ENCODE data around the gene HOXB9. TPM values are rescaled to one million over a fixed set of nuclear protein-coding genes. Genes with fewer than 3 reads are reported as not detected.

The HOXB9 gene
- total RNA-seq, 1 donor from 2014 or later, result 0.13 TPM

DNA sequence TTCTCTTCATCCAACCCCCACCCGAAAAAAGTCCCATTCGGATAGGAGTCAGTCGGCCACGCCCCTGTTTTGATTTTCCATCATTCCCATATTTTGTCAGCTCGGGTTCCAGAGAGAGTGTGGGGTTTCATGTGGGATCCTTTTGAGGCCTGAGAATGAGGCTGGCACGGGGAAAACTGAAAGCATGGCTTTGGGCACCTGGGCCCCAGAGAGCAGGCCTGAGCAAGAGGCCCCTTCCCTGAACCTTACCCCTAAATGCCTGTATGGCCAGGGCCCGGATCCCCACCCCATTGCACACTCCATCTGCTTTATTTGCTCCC, 43.4 kb downstream of the HOXB9 start:
- no peak for DNase-seq
- TF ChIP-seq, protein P1, sequence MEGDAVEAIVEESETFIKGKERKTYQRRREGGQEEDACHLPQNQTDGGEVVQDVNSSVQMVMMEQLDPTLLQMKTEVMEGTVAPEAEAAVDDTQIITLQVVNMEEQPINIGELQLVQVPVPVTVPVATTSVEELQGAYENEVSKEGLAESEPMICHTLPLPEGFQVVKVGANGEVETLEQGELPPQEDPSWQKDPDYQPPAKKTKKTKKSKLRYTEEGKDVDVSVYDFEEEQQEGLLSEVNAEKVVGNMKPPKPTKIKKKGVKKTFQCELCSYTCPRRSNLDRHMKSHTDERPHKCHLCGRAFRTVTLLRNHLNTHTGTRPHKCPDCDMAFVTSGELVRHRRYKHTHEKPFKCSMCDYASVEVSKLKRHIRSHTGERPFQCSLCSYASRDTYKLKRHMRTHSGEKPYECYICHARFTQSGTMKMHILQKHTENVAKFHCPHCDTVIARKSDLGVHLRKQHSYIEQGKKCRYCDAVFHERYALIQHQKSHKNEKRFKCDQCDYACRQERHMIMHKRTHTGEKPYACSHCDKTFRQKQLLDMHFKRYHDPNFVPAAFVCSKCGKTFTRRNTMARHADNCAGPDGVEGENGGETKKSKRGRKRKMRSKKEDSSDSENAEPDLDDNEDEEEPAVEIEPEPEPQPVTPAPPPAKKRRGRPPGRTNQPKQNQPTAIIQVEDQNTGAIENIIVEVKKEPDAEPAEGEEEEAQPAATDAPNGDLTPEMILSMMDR (IDR thresholded peaks at IDR 0.05), result no peak
- POLR2A ChIA-PET, result interaction anchor here (0.6 to 0.7 kb wide), 2 partner anchors 8 to 365 kb away, joined by 3 read pairs; no protein-coding TSS in a partner anchor

DNA sequence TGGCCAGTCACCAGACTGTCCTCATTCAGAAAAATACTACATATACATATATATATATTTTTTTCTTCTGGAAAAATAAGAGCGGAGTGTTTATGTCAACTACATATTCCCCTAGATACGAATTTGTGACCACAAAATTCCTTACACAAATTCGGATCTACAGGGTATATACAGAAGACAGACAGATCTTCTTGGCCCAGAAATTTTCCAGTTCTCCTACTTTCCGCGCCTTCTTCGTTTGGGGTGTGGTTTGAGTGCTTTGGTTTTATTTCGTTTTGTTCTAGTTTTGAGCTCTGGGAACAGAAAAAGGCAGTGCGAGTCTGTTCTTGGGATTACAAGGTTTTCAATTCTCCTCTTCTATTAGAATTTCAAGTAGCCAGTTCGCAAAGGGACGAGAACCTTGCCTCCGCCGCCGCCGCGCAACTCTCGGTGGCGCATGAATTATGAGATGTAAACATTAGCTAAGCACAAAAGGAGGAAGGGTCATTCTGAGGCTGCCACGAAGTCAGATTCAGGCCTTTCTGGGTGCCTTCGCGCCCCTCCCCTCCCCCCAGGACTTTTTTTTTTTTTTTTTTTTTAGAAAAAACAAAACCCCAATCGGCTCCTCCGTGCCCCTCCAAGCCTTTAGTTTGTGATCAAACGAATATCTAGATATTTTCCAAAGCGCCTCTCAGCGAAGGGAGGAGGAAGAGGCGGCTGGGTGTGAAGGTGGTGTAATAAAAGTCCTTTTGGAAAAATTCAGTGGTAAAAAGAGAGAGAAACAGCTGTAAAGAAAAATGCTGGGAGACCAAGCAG, 46.2 kb downstream of the HOXB9 start:
- intact Hi-C loops (cut with micrococcal nuclease), result no loop called here
- Mint-ChIP-seq H3K4me1 (peaks cover 51% of the 10 kb centered on the region), H3K27ac (no peak overlapping the region), H3K27me3 (peaks cover 52% of the 10 kb centered on the region), H3K4me3 (peak overlapping the region; percentile 90), H3K9me3 (no peaks in the 10 kb centered on the region), H3K36me3 (ENCODE audit: low read depth) (peaks cover 2% of the 10 kb centered on the region)
- DNase-seq, result no peak
- POLR2A ChIA-PET, result interaction anchor here (0.7 kb wide), 1 partner anchor 782 kb away, joined by 4 read pairs; no protein-coding TSS in a partner anchor
- no peak for ATAC-seq (ENCODE audit: low read depth)
- CTCF ChIA-PET, result no interaction called here
- TF ChIP-seq, protein P1 (IDR thresholded peaks at IDR 0.05), result no peak

More for the DNA sequence above, 43.4 kb downstream of the HOXB9 start:
- peaks cover 79% of the 10 kb centered on the region for H3K27me3 Mint-ChIP-seq
- H3K36me3 Mint-ChIP-seq (ENCODE audit: low read depth), result peaks cover 2% of the 10 kb centered on the region
- H3K27ac Mint-ChIP-seq, result no peak overlapping the region
- CTCF ChIA-PET, result interaction anchor here (0.7 to 2.5 kb wide), 7 partner anchors 11 to 275 kb away, joined by 3 to 11 read pairs (median 4); partner anchors contain the start of gene HOXB5
- no peak for ATAC-seq (ENCODE audit: low read depth)
- no peaks in the 10 kb centered on the region for H3K9me3 Mint-ChIP-seq
- intact Hi-C loops (cut with micrococcal nuclease), result no loop called here
- peaks cover 51% of the 10 kb centered on the region for H3K4me1 Mint-ChIP-seq
- H3K4me3 Mint-ChIP-seq, result peak overlapping the region; percentile 76

DNA sequence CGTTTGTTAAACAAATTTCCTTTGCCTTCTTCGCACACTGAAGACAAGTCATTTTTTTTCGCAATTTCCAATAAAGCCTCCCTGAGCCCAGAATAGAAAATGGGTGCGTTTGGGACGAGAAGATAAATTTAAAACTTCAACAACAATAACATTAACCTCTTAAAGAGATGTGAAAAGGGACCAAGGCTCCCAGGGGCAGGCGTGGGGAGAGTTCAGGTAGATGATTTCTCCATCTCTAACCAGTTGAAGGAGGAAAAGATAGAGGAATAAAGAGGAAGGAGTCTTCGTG, 46.7 kb downstream of the HOXB9 start:
- ChIA-PET CTCF (no interaction called here), POLR2A (interaction anchor here (1.2 kb wide), 1 partner anchor 38 kb away, joined by 3 read pairs; no protein-coding TSS in a partner anchor)
- no peak for ATAC-seq (ENCODE audit: low read depth)
- H3K4me1 Mint-ChIP-seq, result peaks cover 49% of the 10 kb centered on the region
- peaks cover 2% of the 10 kb centered on the region for H3K36me3 Mint-ChIP-seq (ENCODE audit: low read depth)
- intact Hi-C loops (cut with micrococcal nuclease), result no loop called here
- peaks cover 50% of the 10 kb centered on the region for H3K27me3 Mint-ChIP-seq
- peak overlapping the region; percentile 90 for H3K4me3 Mint-ChIP-seq
- DNase-seq, result no peak
- H3K9me3 Mint-ChIP-seq, result no peaks in the 10 kb centered on the region
- H3K27ac Mint-ChIP-seq, result no peak overlapping the region
- TF ChIP-seq, protein P1 (IDR thresholded peaks at IDR 0.05), result no peak

DNA sequence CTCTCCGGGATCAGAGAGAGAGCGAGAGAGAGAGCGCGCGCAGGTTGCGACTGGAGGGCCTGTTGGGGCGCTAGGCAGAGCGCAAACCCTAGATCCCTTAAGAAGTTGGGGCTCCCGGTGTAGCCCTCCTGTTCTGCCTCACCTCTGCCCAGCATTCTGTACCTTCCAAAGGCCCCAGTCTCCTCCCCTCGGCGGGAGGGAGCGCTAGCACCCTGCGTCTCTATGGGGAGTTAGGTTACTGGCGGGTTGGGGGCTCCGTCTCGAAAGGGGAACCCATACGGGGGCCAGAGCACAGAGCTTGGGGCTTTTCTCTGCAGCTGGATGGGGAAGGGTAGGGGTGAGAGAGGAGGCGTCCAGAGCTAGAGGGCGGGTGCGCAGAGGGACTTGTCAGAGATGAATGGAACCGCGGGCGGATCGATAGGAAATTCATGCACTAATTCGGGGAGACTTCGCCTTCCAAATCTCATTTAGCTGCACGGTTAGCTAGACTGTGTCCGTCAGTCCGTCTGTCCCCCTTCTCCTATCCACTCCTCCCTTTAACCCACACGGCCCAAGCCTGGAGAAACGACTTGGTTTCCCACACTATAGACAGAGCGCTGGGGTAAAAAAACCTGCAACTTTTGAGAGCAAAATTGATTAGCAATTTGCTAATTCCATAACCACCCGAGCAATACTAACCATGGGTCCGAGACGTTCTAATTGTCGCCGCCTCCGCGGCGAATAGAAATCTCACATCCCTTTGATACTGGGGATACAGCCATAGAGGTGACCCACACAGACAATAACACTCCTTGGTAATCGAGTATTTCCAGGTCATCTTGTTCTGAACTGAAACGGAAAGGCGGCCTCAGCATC, 47.3 kb downstream of the HOXB9 start:
- intact Hi-C loops (cut with micrococcal nuclease), result loop anchor here (1.0 kb wide), 2 partner anchors 18 to 32 kb away; partner anchors contain the start of gene HOXB7
- TF ChIP-seq, protein P1 (IDR thresholded peaks at IDR 0.05), result no peak

More for the DNA sequence above, 47.3 kb downstream of the HOXB9 start:
- DNase-seq (peak; percentile 55), ATAC-seq (ENCODE audit: low read depth) (peak; percentile 45)
- POLR2A ChIA-PET, result interaction anchor here (0.5 to 1.2 kb wide), 3 partner anchors 13 to 466 kb away, joined by 3 to 5 read pairs (median 3); no protein-coding TSS in a partner anchor
- peak overlapping the region; percentile 90 for H3K4me3 Mint-ChIP-seq
- H3K36me3 Mint-ChIP-seq (ENCODE audit: low read depth), result peaks cover 2% of the 10 kb centered on the region
- H3K27me3 Mint-ChIP-seq, result peaks cover 47% of the 10 kb centered on the region
- peaks cover 49% of the 10 kb centered on the region for H3K4me1 Mint-ChIP-seq
- peak overlapping the region; percentile 57 for H3K27ac Mint-ChIP-seq
- CTCF ChIA-PET, result no interaction called here
- H3K9me3 Mint-ChIP-seq, result no peaks in the 10 kb centered on the region
